Measurements from ENCODE around the gene TMPRSS11E. TPM values are rescaled to one million over a fixed set of nuclear protein-coding genes. Genes with fewer than 3 reads are reported as not detected.
A peak's percentile ranks its signal among the peaks of the same experiment; 100 is the strongest.
"Not testable (repeated sequence)": the region's sequence is repeated elsewhere in the genome, so short reads cannot be mapped to it uniquely, and the experiment has no call there.

TMPRSS11E gene
- total and polyA plus RNA-seq, 11 donors: not detected

DNA sequence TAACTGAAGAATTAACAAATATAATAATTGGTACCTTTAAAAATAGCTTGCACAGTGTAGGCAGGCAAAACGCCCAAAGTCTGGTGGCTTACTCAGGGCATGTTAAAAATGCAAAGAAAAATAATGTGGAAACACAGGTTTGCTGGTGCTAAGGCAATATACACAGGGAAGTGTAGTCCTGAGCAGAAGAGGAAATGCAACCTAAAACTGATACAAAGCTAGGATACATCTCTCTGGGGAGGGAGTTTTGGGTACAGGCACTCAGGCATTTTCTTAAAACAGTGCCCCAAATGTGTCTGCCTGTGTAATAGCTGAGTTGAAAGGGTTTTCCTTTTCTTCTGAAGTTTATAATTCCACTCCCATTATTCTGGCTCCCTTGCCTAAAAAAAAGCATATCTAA is 47.4 kb downstream of the TMPRSS11E start:
- Histone ChIP-seq H3K27ac (no peak overlapping the region), H3K27me3 (no peaks in the 10 kb centered on the region), H3K36me3 (no peaks in the 10 kb centered on the region), H3K4me3 (no peak overlapping the region), H3K9me3 (no peaks in the 10 kb centered on the region), H3K4me1 (peaks cover 0 to 9% (median 0%) of the 10 kb centered on the region in 12 donors)
- WGBS, 4 donors: 23 to 34% (median 24%) methylated on average over 1 of the region's 1 CpG
- intact Hi-C loops (cut with DNase I): loop anchor here in 7 of 10 donors (5.0 to 10.0 kb wide), 5 partner anchors 220 to 683 kb away; no protein-coding TSS in a partner anchor
- DNase-seq (no peak), ATAC-seq (no peak)
- no peak for TF ChIP-seq POLR2A (IDR thresholded peaks at IDR 0.05)
- TF ChIP-seq, protein P1, sequence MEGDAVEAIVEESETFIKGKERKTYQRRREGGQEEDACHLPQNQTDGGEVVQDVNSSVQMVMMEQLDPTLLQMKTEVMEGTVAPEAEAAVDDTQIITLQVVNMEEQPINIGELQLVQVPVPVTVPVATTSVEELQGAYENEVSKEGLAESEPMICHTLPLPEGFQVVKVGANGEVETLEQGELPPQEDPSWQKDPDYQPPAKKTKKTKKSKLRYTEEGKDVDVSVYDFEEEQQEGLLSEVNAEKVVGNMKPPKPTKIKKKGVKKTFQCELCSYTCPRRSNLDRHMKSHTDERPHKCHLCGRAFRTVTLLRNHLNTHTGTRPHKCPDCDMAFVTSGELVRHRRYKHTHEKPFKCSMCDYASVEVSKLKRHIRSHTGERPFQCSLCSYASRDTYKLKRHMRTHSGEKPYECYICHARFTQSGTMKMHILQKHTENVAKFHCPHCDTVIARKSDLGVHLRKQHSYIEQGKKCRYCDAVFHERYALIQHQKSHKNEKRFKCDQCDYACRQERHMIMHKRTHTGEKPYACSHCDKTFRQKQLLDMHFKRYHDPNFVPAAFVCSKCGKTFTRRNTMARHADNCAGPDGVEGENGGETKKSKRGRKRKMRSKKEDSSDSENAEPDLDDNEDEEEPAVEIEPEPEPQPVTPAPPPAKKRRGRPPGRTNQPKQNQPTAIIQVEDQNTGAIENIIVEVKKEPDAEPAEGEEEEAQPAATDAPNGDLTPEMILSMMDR (IDR thresholded peaks at IDR 0.05): no peak

DNA sequence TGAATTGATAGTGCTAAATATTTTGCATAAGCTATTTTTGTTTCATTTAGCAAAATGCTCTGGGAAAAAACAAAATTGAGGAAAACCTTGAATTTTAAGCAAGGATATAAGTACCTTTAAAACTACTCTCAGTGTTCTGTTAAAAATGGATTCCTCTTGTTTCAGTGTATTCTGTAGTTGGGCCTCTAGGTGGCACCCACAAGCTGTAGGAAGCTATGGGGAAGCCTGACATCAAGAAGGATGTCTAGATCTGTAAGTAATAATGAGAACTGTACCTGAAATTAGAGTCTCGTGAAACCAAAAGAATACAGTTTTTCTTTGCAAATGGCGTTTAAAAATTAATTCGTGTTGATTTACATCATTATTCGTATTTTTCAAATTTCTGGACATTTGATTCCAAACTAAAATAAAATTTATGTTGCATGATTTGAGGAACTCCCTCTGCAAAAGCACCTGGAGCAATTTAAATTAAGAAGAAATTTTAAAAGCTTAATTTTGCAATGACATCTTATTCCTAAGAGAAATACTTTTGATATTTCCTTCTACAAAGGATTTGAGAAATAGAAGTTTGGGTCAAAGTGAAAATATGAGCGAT is 51.2 kb downstream of the TMPRSS11E start:
- no peaks in the 10 kb centered on the region for H3K27me3 ChIP-seq
- TF ChIP-seq, protein P1 (IDR thresholded peaks at IDR 0.05): peak; percentile 62 to 88 (median 74)
- no peak for TF ChIP-seq POLR2A (IDR thresholded peaks at IDR 0.05)
- no peaks in the 10 kb centered on the region for H3K36me3 ChIP-seq
- peaks cover 0 to 9% (median 0%) of the 10 kb centered on the region in 12 donors for H3K4me1 ChIP-seq
- ATAC-seq: peak in 2 of 4 donors; percentile 71 to 76
- no peaks in the 10 kb centered on the region for H3K9me3 ChIP-seq
- intact Hi-C loops (cut with DNase I): loop anchor here in 7 of 10 donors (5.0 to 10.0 kb wide), 5 partner anchors 224 to 679 kb away; no protein-coding TSS in a partner anchor
- WGBS, 4 donors: 20 to 22% (median 21%) methylated on average over 5 of the region's 5 CpGs
- no peak overlapping the region for H3K4me3 ChIP-seq
- no peak overlapping the region for H3K27ac ChIP-seq
- DNase-seq: peak in 4 of 5 donors; percentile 15 to 30 (median 22)

DNA sequence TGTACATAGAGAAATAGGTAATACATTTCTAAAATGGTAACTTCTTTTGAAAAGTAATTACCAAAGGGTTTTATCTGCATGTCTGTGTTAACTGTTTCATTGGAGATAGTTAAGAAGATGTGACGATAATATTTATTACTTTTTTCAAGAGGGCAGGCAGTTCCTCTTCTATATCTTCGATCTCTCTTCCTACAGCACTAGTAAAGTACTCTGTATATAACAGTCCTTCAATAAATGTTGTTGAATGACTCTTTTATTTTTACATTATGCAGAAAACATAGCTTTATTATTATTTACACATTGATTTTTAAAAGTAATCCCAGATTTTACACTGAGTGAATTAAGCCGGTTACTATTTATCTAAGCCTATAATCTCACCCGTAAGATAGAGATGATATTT is 51.8 kb downstream of the TMPRSS11E start:
- Histone ChIP-seq H3K36me3 (no peaks in the 10 kb centered on the region), H3K9me3 (no peaks in the 10 kb centered on the region), H3K27me3 (no peaks in the 10 kb centered on the region), H3K27ac (no peak overlapping the region), H3K4me1 (peaks cover 0 to 9% (median 0%) of the 10 kb centered on the region in 12 donors), H3K4me3 (no peak overlapping the region)
- WGBS, 4 donors: 67 to 82% (median 76%) methylated on average over 4 of the region's 4 CpGs
- intact Hi-C loops (cut with DNase I): loop anchor here in 7 of 10 donors (5.0 to 10.0 kb wide), 5 partner anchors 224 to 678 kb away; no protein-coding TSS in a partner anchor
- ATAC-seq: no peak
- no peak for DNase-seq
- TF ChIP-seq, protein P1 (IDR thresholded peaks at IDR 0.05): no peak
- TF ChIP-seq POLR2A (IDR thresholded peaks at IDR 0.05): no peak

DNA sequence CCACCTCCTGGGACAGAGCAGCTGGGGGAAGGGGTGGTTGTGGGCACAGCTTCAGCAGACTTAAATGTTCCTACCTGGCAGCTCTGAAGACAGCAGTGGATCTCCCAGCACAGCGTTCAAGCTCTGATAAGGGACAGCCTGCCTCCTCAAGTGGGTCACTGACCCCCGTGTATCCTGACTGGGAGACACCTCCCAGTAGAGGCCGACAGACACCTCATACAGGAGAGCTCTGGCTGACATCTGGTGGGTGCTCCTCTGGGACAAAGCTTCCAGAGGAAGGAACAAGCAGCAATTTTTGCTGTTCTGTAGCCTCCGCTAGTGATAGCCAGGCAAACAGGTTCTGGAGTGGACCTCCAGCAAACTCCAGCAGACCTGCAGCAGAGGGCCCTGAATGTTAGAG is 56.2 kb downstream of the TMPRSS11E start:
- 57 to 80% (median 61%) methylated on average over 2 to 4 of the region's 4 CpGs for WGBS, 4 donors
- not testable (repeated sequence) for DNase-seq, H3K9me3 ChIP-seq, H3K27ac ChIP-seq, H3K36me3 ChIP-seq, H3K4me1 ChIP-seq, ATAC-seq, H3K4me3 ChIP-seq, H3K27me3 ChIP-seq
- intact Hi-C loops (cut with DNase I): loop anchor here in 4 of 10 donors (5.0 kb wide), 3 partner anchors 124 to 664 kb away; no protein-coding TSS in a partner anchor

DNA sequence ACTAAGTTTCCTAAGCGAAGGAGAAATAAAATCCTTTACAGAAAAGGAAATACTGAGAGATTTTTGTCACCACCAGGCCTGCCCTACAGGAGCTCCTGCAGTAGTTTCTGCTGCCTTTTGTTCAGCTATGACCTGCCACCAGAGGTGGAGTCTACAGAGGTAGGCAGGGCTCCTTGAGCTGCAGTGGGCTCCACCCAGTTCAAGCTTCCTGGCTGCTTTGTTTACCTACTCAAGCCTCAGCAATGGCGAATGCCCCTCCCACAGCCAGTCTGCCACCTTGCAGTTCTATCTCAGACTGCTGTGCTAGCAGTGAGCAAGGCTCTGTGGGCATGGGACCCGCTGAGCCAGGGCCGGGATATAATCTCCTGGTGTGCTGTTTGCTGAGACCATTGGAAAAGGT is 57.6 kb downstream of the TMPRSS11E start:
- not testable (repeated sequence) for H3K4me1 ChIP-seq, ATAC-seq, H3K36me3 ChIP-seq, DNase-seq, H3K27ac ChIP-seq, H3K9me3 ChIP-seq, H3K27me3 ChIP-seq, H3K4me3 ChIP-seq
- intact Hi-C loops (cut with DNase I): loop anchor here in 4 of 10 donors (5.0 kb wide), 3 partner anchors 122 to 662 kb away; no protein-coding TSS in a partner anchor
- 91 to 100% (median 97%) methylated on average over 3 to 4 of the region's 4 CpGs for WGBS, 4 donors

DNA sequence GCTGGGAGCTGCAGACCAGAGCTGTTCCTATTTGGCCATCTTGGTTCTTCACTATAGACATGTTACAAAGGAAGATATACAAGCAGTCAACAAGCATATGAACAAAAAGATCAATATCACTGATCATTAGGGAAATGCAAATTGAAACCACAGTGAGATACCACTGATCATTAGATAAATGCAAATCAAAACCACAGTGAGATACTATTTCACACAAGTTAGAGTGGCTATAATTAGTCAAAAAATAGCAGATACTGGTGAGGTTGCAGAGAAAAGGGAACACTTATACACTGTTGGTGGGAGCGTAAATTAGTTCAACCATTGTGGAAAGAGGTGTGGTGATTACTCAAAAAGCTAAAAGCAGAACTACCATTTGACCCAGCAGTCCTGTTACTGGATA is 58.2 kb downstream of the TMPRSS11E start:
- H3K36me3 ChIP-seq; H3K27me3 ChIP-seq; DNase-seq; H3K4me1 ChIP-seq; ATAC-seq; H3K27ac ChIP-seq; intact Hi-C loops (cut with DNase I); H3K4me3 ChIP-seq; H3K9me3 ChIP-seq: not testable (repeated sequence)
- 91 to 95% (median 93%) methylated on average over 1 of the region's 1 CpG for WGBS, 4 donors

Measured in heart left ventricle (tissue), 16 donors.